Activated CD8-positive, alpha-beta T cell treated with anti-CD3 and anti-CD28 coated beads, Interleukin-2, amount 10 ng/mL, durations not matched to agents 7 days and 5 days (primary cell): ENCODE results near the gene DNAH11. TPM values are rescaled to one million over a fixed set of nuclear protein-coding genes. Genes with fewer than 3 reads are reported as not detected.

Experiments
- ATAC-seq: fragments of 150-1000 bp; cut with Tn5 transposase; one replicate; pipeline ENCODE4 v1.10.0; 2021; ENCODE audit warnings: moderate library complexity
- CTCF ChIA-PET: fragments of 350-600 bp; sonication (Branson Sonifier 250); formaldehyde crosslinking; loops from one replicate; lab custom pipeline; 2021; ENCODE audit warnings: antibody characterized with exemption; lab: Charles Lee
- POLR2A ChIA-PET: fragments of 350-600 bp; sonication (Branson Sonifier 250); formaldehyde crosslinking; loops from one replicate; lab custom pipeline; 2021; ENCODE audit warnings: antibody characterized with exemption; lab: Charles Lee
- DNase-seq: peaks from one replicate; pipeline ENCODE4 v3.0.0-alpha.2; 2020
- H3K27ac Mint-ChIP-seq: one replicate; pipeline ENCODE4 v1.8.0; 2021; ENCODE audit warnings: mild to moderate bottlenecking, mixed read lengths
- H3K27me3 Mint-ChIP-seq: one replicate; pipeline ENCODE4 v1.8.0; 2021; ENCODE audit warnings: low read depth, mixed read lengths
- H3K36me3 Mint-ChIP-seq: one replicate; pipeline ENCODE4 v1.8.0; 2021; ENCODE audit warnings: low read depth, mixed read lengths
- H3K4me1 Mint-ChIP-seq: one replicate; pipeline ENCODE4 v1.8.0; 2021; ENCODE audit warnings: low read depth, mixed read lengths
- H3K4me3 Mint-ChIP-seq: one replicate; pipeline ENCODE4 v1.8.0; 2021; ENCODE audit warnings: mild to moderate bottlenecking, mixed read lengths
- H3K9me3 Mint-ChIP-seq: one replicate; pipeline ENCODE4 v1.8.0; 2022; ENCODE audit warnings: mixed read lengths; ENCODE audit not compliant: insufficient read depth
- total RNA-seq, 2 experiments: library from RNA; stranded (reverse); gene quantifications; one replicate each; pipeline ENCODE4 v1.2.3, GENCODE V29; 2021

The DNAH11 gene
- total RNA-seq, 2 experiments from 2014 or later = 0.91 to 2.3 TPM

GRCh38 chr7:21636694-21637093 lies 93.9 kb downstream of the DNAH11 start:
- Mint-ChIP-seq H3K4me1 (no peaks in the 10 kb centered on the region), H3K9me3 (no peaks in the 10 kb centered on the region), H3K27me3 (no peaks in the 10 kb centered on the region), H3K4me3 (no peak overlapping the region), H3K36me3 (no peaks in the 10 kb centered on the region), H3K27ac (no peak overlapping the region)
- ATAC-seq (no peak), DNase-seq (no peak)
- CTCF ChIA-PET = no interaction called here
- POLR2A ChIA-PET = no interaction called here

GRCh38 chr7:21639206-21639868 lies 96.5 kb downstream of the DNAH11 start:
- Mint-ChIP-seq H3K36me3 (no peaks in the 10 kb centered on the region), H3K4me1 (no peaks in the 10 kb centered on the region), H3K27me3 (no peaks in the 10 kb centered on the region), H3K9me3 (no peaks in the 10 kb centered on the region), H3K27ac (no peak overlapping the region), H3K4me3 (no peak overlapping the region)
- DNase-seq (no peak), ATAC-seq (no peak)
- CTCF ChIA-PET = no interaction called here
- POLR2A ChIA-PET = no interaction called here

DNA sequence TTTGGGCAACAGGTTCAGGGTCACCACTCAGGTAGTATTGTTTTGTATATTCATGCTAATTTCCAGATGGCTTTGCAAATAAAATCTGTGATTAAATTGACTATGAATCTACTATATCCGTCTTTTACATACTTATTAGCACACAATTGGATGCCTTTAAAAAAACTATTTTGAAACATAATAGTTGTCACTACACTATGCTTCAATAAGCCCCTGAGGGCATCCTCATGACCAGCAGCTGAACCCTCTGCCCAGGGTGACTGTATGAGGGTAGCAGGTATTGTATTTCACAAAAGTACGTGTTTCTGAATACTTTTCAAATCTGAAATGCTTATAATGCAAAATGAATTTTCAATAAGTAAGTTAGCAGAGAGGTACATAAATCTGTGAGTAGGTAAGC lies 97.3 kb downstream of the DNAH11 start:
- no peaks in the 10 kb centered on the region for H3K9me3 Mint-ChIP-seq
- ATAC-seq = no peak
- CTCF ChIA-PET = no interaction called here
- H3K27me3 Mint-ChIP-seq = no peaks in the 10 kb centered on the region
- H3K4me1 Mint-ChIP-seq = no peaks in the 10 kb centered on the region
- H3K4me3 Mint-ChIP-seq = no peak overlapping the region
- no peaks in the 10 kb centered on the region for H3K36me3 Mint-ChIP-seq
- no peak overlapping the region for H3K27ac Mint-ChIP-seq
- no peak for DNase-seq
- POLR2A ChIA-PET = no interaction called here

DNA sequence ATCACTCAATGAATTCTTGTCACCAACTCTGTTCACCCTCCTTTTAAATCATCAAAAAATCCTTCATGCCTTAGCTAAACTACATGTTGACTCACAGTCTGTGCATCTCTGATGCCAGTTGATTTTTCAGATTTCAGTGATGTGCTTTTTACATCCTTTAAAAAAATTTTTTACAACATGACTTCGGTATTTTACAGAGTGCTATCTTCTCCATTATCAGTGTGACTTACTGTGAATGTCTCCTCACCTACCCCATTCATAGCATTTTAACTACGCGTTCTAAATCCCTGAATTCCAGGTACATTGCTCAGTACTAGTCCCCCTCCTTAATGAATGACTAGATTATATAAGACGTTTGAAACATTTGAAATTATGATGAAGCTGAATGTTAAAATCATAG lies 98.7 kb downstream of the DNAH11 start:
- ChIA-PET CTCF (interaction anchor here (0.6 kb wide), 1 partner anchor 861 kb away, joined by 3 read pairs; no protein-coding TSS in a partner anchor), POLR2A (no interaction called here)
- no peaks in the 10 kb centered on the region for H3K4me1 Mint-ChIP-seq
- no peak for ATAC-seq
- no peak overlapping the region for H3K4me3 Mint-ChIP-seq
- no peaks in the 10 kb centered on the region for H3K27me3 Mint-ChIP-seq
- H3K9me3 Mint-ChIP-seq = no peaks in the 10 kb centered on the region
- H3K27ac Mint-ChIP-seq = no peak overlapping the region
- H3K36me3 Mint-ChIP-seq = no peaks in the 10 kb centered on the region
- DNase-seq = no peak

- ATAC-seq (no peak), DNase-seq (no peak)
- H3K4me1 Mint-ChIP-seq = no peaks in the 10 kb centered on the region
- no peak overlapping the region for H3K27ac Mint-ChIP-seq
- ChIA-PET CTCF (no interaction called here), POLR2A (no interaction called here)
- H3K4me3 Mint-ChIP-seq = no peak overlapping the region
- no peaks in the 10 kb centered on the region for H3K36me3 Mint-ChIP-seq
- no peaks in the 10 kb centered on the region for H3K27me3 Mint-ChIP-seq
- no peaks in the 10 kb centered on the region for H3K9me3 Mint-ChIP-seq
Observed at GRCh38 chr7:21642422-21642821, 99.6 kb downstream of the DNAH11 start.

- no peaks in the 10 kb centered on the region for H3K36me3 Mint-ChIP-seq
- DNase-seq = no peak
- ATAC-seq = no peak
- POLR2A ChIA-PET = no interaction called here
- CTCF ChIA-PET = no interaction called here
- peaks cover 3% of the 10 kb centered on the region for H3K27me3 Mint-ChIP-seq
- H3K4me3 Mint-ChIP-seq = no peak overlapping the region
- no peak overlapping the region for H3K27ac Mint-ChIP-seq
- no peaks in the 10 kb centered on the region for H3K9me3 Mint-ChIP-seq
- H3K4me1 Mint-ChIP-seq = no peaks in the 10 kb centered on the region
Observed at GRCh38 chr7:21651697-21652096, 108.9 kb downstream of the DNAH11 start.

- CTCF ChIA-PET = no interaction called here
Observed at GRCh38 chr7:21653623-21654022, 110.8 kb downstream of the DNAH11 start.

GRCh38 chr7:21656081-21656480 lies 113.2 kb downstream of the DNAH11 start:
- Mint-ChIP-seq H3K27me3 (no peaks in the 10 kb centered on the region), H3K4me1 (no peaks in the 10 kb centered on the region), H3K9me3 (peaks cover 3% of the 10 kb centered on the region), H3K27ac (no peak overlapping the region), H3K36me3 (no peaks in the 10 kb centered on the region), H3K4me3 (no peak overlapping the region)
- ChIA-PET CTCF (no interaction called here), POLR2A (no interaction called here)
- DNase-seq (no peak), ATAC-seq (no peak)

More at GRCh38 chr7:21653623-21654022, 110.8 kb downstream of the DNAH11 start:
- Mint-ChIP-seq H3K36me3 (no peaks in the 10 kb centered on the region), H3K4me3 (no peak overlapping the region), H3K27me3 (no peaks in the 10 kb centered on the region), H3K9me3 (no peaks in the 10 kb centered on the region), H3K27ac (no peak overlapping the region), H3K4me1 (no peaks in the 10 kb centered on the region)
- no peak for ATAC-seq
- POLR2A ChIA-PET = no interaction called here
- DNase-seq = no peak

GRCh38 chr7:21656796-21657195 lies 114.0 kb downstream of the DNAH11 start:
- POLR2A ChIA-PET = no interaction called here

DNA sequence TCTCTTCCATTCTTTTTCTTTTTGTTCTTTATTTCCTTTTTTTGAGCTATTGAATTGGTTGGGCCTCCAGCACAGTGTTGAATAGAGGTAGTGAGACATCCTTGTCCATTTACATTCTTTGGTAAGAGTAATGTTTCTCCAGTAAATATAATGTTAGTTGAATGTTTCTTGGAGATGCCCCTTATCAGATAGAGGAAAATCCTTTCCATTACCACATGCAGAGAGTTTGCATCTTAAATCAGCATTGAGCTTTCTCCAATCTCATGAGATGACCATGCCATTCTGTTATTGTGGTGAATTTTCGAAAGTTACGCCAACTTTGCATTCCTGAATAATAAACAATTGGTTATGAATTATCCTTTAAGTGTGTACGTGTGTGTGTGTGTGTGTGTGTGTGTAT lies 127.7 kb downstream of the DNAH11 start:
- H3K4me3 Mint-ChIP-seq = no peak overlapping the region
- peaks cover 6% of the 10 kb centered on the region for H3K27me3 Mint-ChIP-seq
- no peaks in the 10 kb centered on the region for H3K9me3 Mint-ChIP-seq
- peaks cover 4% of the 10 kb centered on the region for H3K4me1 Mint-ChIP-seq
- POLR2A ChIA-PET = no interaction called here
- ATAC-seq = no peak
- no peaks in the 10 kb centered on the region for H3K36me3 Mint-ChIP-seq
- no peak for DNase-seq
- CTCF ChIA-PET = interaction anchor here (0.6 kb wide), 1 partner anchor 137 kb away, joined by 3 read pairs; no protein-coding TSS in a partner anchor
- no peak overlapping the region for H3K27ac Mint-ChIP-seq

More at GRCh38 chr7:21656796-21657195, 114.0 kb downstream of the DNAH11 start:
- CTCF ChIA-PET = no interaction called here
- Mint-ChIP-seq H3K36me3 (no peaks in the 10 kb centered on the region), H3K9me3 (peaks cover 7% of the 10 kb centered on the region), H3K4me3 (no peak overlapping the region), H3K27me3 (no peaks in the 10 kb centered on the region), H3K4me1 (no peaks in the 10 kb centered on the region), H3K27ac (no peak overlapping the region)
- no peak for DNase-seq
- ATAC-seq = no peak

GRCh38 chr7:21671859-21672258 lies 129.0 kb downstream of the DNAH11 start:
- DNase-seq (no peak), ATAC-seq (no peak)
- ChIA-PET CTCF (no interaction called here), POLR2A (no interaction called here)
- Mint-ChIP-seq H3K36me3 (no peaks in the 10 kb centered on the region), H3K27ac (no peak overlapping the region), H3K27me3 (peaks cover 4% of the 10 kb centered on the region), H3K4me1 (peaks cover 4% of the 10 kb centered on the region), H3K4me3 (no peak overlapping the region), H3K9me3 (no peaks in the 10 kb centered on the region)

GRCh38 chr7:21675255-21675654 lies 132.4 kb downstream of the DNAH11 start:
- no peaks in the 10 kb centered on the region for H3K36me3 Mint-ChIP-seq
- ATAC-seq (no peak), DNase-seq (no peak)
- no peak overlapping the region for H3K4me3 Mint-ChIP-seq
- CTCF ChIA-PET = no interaction called here
- H3K27ac Mint-ChIP-seq = no peak overlapping the region
- no peaks in the 10 kb centered on the region for H3K27me3 Mint-ChIP-seq
- no peaks in the 10 kb centered on the region for H3K9me3 Mint-ChIP-seq
- H3K4me1 Mint-ChIP-seq = peaks cover 4% of the 10 kb centered on the region
- POLR2A ChIA-PET = no interaction called here

DNA sequence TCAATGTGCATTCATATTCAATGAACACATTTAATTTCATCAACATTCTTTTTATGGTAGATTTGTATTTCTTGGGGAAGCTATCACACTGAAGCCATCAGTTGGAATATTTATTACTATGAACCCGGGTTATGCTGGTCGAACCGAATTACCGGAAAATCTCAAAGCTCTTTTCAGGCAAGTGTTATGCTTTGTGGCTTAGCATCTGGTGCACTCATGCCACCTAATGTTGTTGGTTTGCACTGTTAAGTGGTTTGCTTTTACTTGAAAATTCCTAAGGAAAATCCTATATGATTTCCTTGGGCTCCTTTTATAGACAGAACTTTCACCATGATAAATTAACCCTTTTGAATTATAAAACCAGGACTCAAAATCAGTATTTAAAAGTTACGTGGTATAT lies 147.9 kb downstream of the DNAH11 start:
- no peaks in the 10 kb centered on the region for H3K36me3 Mint-ChIP-seq
- ChIA-PET POLR2A (no interaction called here), CTCF (no interaction called here)
- no peak for ATAC-seq
- H3K4me1 Mint-ChIP-seq = no peaks in the 10 kb centered on the region
- H3K9me3 Mint-ChIP-seq = peaks cover 3% of the 10 kb centered on the region
- no peak for DNase-seq
- H3K4me3 Mint-ChIP-seq = no peak overlapping the region
- peaks cover 3% of the 10 kb centered on the region for H3K27me3 Mint-ChIP-seq
- H3K27ac Mint-ChIP-seq = no peak overlapping the region
